ENCODE measurements around the gene NUP98.

DNA sequence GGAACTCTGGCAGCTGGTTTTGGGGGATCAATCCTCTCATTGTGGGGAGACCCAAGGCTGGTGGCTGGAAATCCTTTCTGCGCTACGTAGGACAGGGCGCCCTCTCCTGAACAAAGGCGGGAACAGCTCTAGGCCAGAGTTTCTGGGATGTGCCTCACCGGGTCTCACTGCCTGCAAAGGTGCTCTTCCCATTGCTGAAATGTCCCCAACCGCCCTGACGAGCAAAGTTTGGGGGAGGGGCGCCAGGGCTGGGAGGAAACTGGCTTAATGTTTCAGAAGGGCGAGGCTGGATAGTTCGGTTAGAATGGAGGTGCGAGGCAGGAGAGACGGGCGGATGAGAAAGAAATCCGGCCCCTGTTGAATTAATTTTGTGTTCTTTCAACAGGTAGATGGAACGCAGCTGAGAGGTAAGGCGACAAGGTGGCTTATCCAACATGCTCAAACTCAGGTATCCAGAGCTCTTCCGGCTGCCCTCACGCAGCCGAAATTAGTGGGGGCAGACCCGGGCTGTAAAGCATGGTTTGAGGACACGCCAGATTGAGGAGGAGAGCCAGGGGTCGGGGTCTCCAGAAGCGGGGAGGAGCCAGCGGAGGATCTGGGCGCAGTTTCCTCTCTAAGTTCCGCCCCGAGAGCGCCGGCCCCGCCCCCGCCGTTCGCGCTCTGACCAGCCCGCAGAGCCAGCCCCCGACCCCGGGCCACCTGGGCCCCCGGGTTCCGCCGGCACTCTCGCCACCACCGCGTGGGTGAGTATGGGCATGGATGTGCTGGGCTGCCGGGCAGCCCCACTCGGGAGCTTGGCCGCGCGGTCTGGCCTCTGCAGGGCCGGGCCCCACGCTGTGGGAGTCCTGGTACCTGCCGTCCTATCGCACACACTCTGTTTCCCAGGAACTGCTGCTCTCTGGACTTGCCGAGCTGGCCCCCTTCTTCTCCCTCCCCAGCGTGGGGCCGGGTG, 10.8 kb upstream of the NUP98 start, which contains the start of gene PGAP2:
- peak; percentile 34; the same call in 1 of the 2 replicates for TF ChIP-seq ZNF561 (tag by site-specific recombination; IDR thresholded peaks at IDR 0.05; ENCODE audit: borderline replicate concordance)
- TF ChIP-seq TCF7L2 (IDR thresholded peaks at IDR 0.05; ENCODE audit: borderline replicate concordance, low read depth, low read length) = no peak
- no peak for TF ChIP-seq ZNF670 (tag by site-specific recombination; IDR thresholded peaks at IDR 0.05; ENCODE audit: low read depth)
- TF ChIP-seq, protein P1, sequence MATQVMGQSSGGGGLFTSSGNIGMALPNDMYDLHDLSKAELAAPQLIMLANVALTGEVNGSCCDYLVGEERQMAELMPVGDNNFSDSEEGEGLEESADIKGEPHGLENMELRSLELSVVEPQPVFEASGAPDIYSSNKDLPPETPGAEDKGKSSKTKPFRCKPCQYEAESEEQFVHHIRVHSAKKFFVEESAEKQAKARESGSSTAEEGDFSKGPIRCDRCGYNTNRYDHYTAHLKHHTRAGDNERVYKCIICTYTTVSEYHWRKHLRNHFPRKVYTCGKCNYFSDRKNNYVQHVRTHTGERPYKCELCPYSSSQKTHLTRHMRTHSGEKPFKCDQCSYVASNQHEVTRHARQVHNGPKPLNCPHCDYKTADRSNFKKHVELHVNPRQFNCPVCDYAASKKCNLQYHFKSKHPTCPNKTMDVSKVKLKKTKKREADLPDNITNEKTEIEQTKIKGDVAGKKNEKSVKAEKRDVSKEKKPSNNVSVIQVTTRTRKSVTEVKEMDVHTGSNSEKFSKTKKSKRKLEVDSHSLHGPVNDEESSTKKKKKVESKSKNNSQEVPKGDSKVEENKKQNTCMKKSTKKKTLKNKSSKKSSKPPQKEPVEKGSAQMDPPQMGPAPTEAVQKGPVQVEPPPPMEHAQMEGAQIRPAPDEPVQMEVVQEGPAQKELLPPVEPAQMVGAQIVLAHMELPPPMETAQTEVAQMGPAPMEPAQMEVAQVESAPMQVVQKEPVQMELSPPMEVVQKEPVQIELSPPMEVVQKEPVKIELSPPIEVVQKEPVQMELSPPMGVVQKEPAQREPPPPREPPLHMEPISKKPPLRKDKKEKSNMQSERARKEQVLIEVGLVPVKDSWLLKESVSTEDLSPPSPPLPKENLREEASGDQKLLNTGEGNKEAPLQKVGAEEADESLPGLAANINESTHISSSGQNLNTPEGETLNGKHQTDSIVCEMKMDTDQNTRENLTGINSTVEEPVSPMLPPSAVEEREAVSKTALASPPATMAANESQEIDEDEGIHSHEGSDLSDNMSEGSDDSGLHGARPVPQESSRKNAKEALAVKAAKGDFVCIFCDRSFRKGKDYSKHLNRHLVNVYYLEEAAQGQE (tag by site-specific recombination; IDR thresholded peaks at IDR 0.05) = no peak
- no peak for TF ChIP-seq ZSCAN30 (tag by site-specific recombination; IDR thresholded peaks at IDR 0.05)

All from HEK293 (cell line).